Prostate gland (tissue), 2 donors: ENCODE results near the gene COL16A1. TPM values are rescaled to one million over a fixed set of nuclear protein-coding genes. Genes with fewer than 3 reads are reported as not detected.

Experiments
- DNase-seq: peaks from one replicate; pipeline ENCODE4 v3.0.0-alpha.2; 2019; ENCODE audit warnings: low spot score
- H3K27ac ChIP-seq, 2 donors: fragments of 200-600 bp; sonication (generic); 2 replicates each; pipeline ENCODE4 v1.5.1; 2017 to 2019
- H3K27me3 ChIP-seq: fragments of 200-600 bp; sonication (generic); replicated peaks from 2 replicates; pipeline ENCODE4 v1.5.1; 2019; ENCODE audit not compliant: insufficient read depth
- H3K36me3 ChIP-seq, 2 donors: fragments of 200-600 bp; sonication (generic); 1 replicate in 1 of 2; 2 replicates in 1 of 2; pipeline versions ENCODE4 v1.5.1 to v1.8.1; 2017 to 2019
- H3K4me1 ChIP-seq: fragments of 200-600 bp; sonication (generic); replicated peaks from 2 replicates; pipeline ENCODE4 v1.5.1; 2019
- H3K4me3 ChIP-seq, 2 donors: fragments of 200-600 bp; sonication (generic); 2 replicates each; pipeline ENCODE4 v1.5.1; 2017 to 2019
- H3K9me3 ChIP-seq: fragments of 200-600 bp; sonication (generic); 2 replicates; pipeline ENCODE4 v1.5.1; 2017
- CTCF ChIP-seq, 4 experiments: fragments of 200-600 bp in 2 of 4; fragments of 450-650 bp in 2 of 4; sonication (generic) in 2 of 4; IDR thresholded peaks; 1 replicate in 3 of 4; 2 replicates in 1 of 4; pipeline ENCODE4 v1.5.1; 2016 to 2019; ENCODE audit warnings: antibody characterized with exemption in 4 of 4, mild to moderate bottlenecking in 2 of 4, moderate library complexity in 2 of 4
- POLR2A ChIP-seq: fragments of 450-650 bp; IDR thresholded peaks from one replicate; pipeline ENCODE4 v1.6.1; 2016; ENCODE audit warnings: antibody characterized with exemption, mild to moderate bottlenecking
- POLR2AphosphoS5 ChIP-seq: sonication (generic); formaldehyde crosslinking; IDR thresholded peaks from one replicate; pipeline ENCODE4 v1.6.1; 2017; ENCODE audit warnings: antibody characterized with exemption
- WGBS: methylation state at CpG from one replicate; pipeline ENCODE4 v1.1.5; 2018; 5-methylcytosine and 5-hydroxymethylcytosine counted together
- intact Hi-C: fragments of 100-400 bp; cut with DNase I; formaldehyde crosslinking; loops from one replicate; pipeline ENCODE4 v1.14.2; 2022
- total RNA-seq, 2 donors: library from RNA; depleted of rRNA; stranded (reverse); fragments of >200 nt; gene quantifications; one replicate each; pipeline ENCODE4 v1.1.0, GENCODE V29; 2016

COL16A1 gene
- 10 to 100 TPM; 45.3 to 89.4 TPM for total RNA-seq

- Histone ChIP-seq H3K4me3 (peak within 1 kb of the TSS; percentile 31 to 33), H3K36me3 (no peaks in the 10 kb centered on the region), H3K27me3 (no peaks in the 10 kb centered on the region), H3K9me3 (no peaks in the 10 kb centered on the region), H3K4me1 (peaks cover 17% of the 10 kb centered on the region), H3K27ac (peak within 1 kb of the TSS; percentile 73 to 84)
- intact Hi-C loops, result loop anchor here (2.0 kb wide), 1 partner anchor 39 kb away; no protein-coding TSS in a partner anchor
- peak; percentile 53 for DNase-seq
- peak; percentile 43 for TF ChIP-seq POLR2A
- peak in 1 of 4 experiments; percentile 18 for TF ChIP-seq CTCF (IDR thresholded peaks at IDR 0.05)
- TF ChIP-seq POLR2AphosphoS5, result peak; percentile 58
- WGBS, result 18% methylated on average over 18 of the region's 40 CpGs
These were observed at the start of gene COL16A1 for GRCh38 chr1:31703431-31704270. Gene COL16A1, minus strand, starts transcription at chr1:31704017. Its CDS starts 1,824 bp downstream, at chr1:31702193.

- WGBS, result 69% methylated on average over 12 of the region's 12 CpGs
- H3K4me1 ChIP-seq, result no peaks in the 10 kb centered on the region
- DNase-seq, result no peak
These were observed 49.2 kb upstream of the COL16A1 start for GRCh38 chr1:31752952-31753475.

GRCh38 chr1:31752258-31752657, 48.4 kb upstream of the COL16A1 start:
- Histone ChIP-seq H3K9me3 (no peaks in the 10 kb centered on the region), H3K27ac (no peak overlapping the region), H3K4me3 (no peak overlapping the region), H3K27me3 (no peaks in the 10 kb centered on the region), H3K36me3 (no peaks in the 10 kb centered on the region), H3K4me1 (no peaks in the 10 kb centered on the region)
- TF ChIP-seq POLR2AphosphoS5, result no peak
- no peak for TF ChIP-seq CTCF (IDR thresholded peaks at IDR 0.05)
- no peak for TF ChIP-seq POLR2A
- intact Hi-C loops, result no loop called here
- DNase-seq, result no peak
- 81% methylated on average over 4 of the region's 7 CpGs for WGBS

More at GRCh38 chr1:31752952-31753475, 49.2 kb upstream of the COL16A1 start:
- Histone ChIP-seq H3K36me3 (no peaks in the 10 kb centered on the region), H3K4me3 (no peak overlapping the region), H3K27me3 (no peaks in the 10 kb centered on the region), H3K9me3 (no peaks in the 10 kb centered on the region), H3K27ac (no peak overlapping the region)
- intact Hi-C loops, result no loop called here
- TF ChIP-seq CTCF (IDR thresholded peaks at IDR 0.05) (no peak), POLR2A (no peak), POLR2AphosphoS5 (no peak)

- Histone ChIP-seq H3K4me1 (no peaks in the 10 kb centered on the region), H3K36me3 (no peaks in the 10 kb centered on the region), H3K27ac (no peak overlapping the region), H3K4me3 (no peak overlapping the region), H3K9me3 (no peaks in the 10 kb centered on the region), H3K27me3 (no peaks in the 10 kb centered on the region)
- DNase-seq, result no peak
- intact Hi-C loops, result no loop called here
- TF ChIP-seq CTCF (IDR thresholded peaks at IDR 0.05), result no peak
- TF ChIP-seq POLR2A, result no peak
- TF ChIP-seq POLR2AphosphoS5, result no peak
- 87% methylated on average over 5 of the region's 5 CpGs for WGBS
These were observed 48.0 kb upstream of the COL16A1 start for GRCh38 chr1:31751822-31752241.
